Glutamatergic neuron (in vitro differentiated cells): ENCODE data around the gene CRISP1. TPM values are rescaled to one million over a fixed set of nuclear protein-coding genes. Genes with fewer than 3 reads are reported as not detected.

Experiments
- DNase-seq: peaks from one replicate; pipeline ENCODE4 v3.0.0; 2022
- H3K27ac Mint-ChIP-seq: one replicate; pipeline ENCODE4 v1.8.0; 2020; ENCODE audit warnings: mild to moderate bottlenecking, mixed read lengths, inconsistent platforms; ENCODE audit not compliant: unreplicated experiment
- H3K27me3 Mint-ChIP-seq: one replicate; pipeline ENCODE4 v1.8.0; 2020; ENCODE audit warnings: mild to moderate bottlenecking, moderate library complexity, mixed read lengths, inconsistent platforms; ENCODE audit not compliant: unreplicated experiment
- H3K36me3 Mint-ChIP-seq: one replicate; pipeline ENCODE4 v1.8.0; 2020; ENCODE audit warnings: mild to moderate bottlenecking, mixed read lengths, inconsistent platforms; ENCODE audit not compliant: unreplicated experiment
- H3K4me1 Mint-ChIP-seq: one replicate; pipeline ENCODE4 v1.8.0; 2020; ENCODE audit warnings: mild to moderate bottlenecking, low read depth, mixed read lengths, inconsistent platforms; ENCODE audit not compliant: unreplicated experiment
- H3K4me3 Mint-ChIP-seq: one replicate; pipeline ENCODE4 v1.8.0; 2020; ENCODE audit warnings: mild to moderate bottlenecking, mixed read lengths, inconsistent platforms; ENCODE audit not compliant: unreplicated experiment
- H3K9me3 Mint-ChIP-seq: one replicate; pipeline ENCODE4 v1.8.0; 2020; ENCODE audit warnings: mild to moderate bottlenecking, moderate library complexity, mixed read lengths, inconsistent platforms; ENCODE audit not compliant: unreplicated experiment
- CTCF ChIP-seq: fragments of 200-600 bp; sonication (generic); IDR thresholded peaks from one replicate; pipeline ENCODE4 v1.5.0; 2021; ENCODE audit not compliant: partially characterized antibody, unreplicated experiment
- total RNA-seq: library from RNA; stranded (reverse); fragmentation: NEBNext Ultra II Directional; extraction: Animal tissue kit (Norgen Biotek cat#: 25700); gene quantifications from one replicate; pipeline ENCODE4 v1.2.1, GENCODE V29; 2021; ENCODE audit not compliant: unreplicated experiment

Gene CRISP1
- total RNA-seq, 1 donor from 2014 or later = not detected

GRCh38 chr6:49826743-49827406 is 39.5 kb downstream of the CRISP1 start:
- no peaks in the 10 kb centered on the region for H3K9me3 Mint-ChIP-seq
- no peaks in the 10 kb centered on the region for H3K4me1 Mint-ChIP-seq
- H3K36me3 Mint-ChIP-seq = no peaks in the 10 kb centered on the region
- H3K27ac Mint-ChIP-seq = no peak overlapping the region
- H3K4me3 Mint-ChIP-seq = no peak overlapping the region
- H3K27me3 Mint-ChIP-seq = no peaks in the 10 kb centered on the region
- DNase-seq = no peak
- no peak for TF ChIP-seq CTCF

GRCh38 chr6:49815166-49815565 is 51.2 kb downstream of the CRISP1 start:
- Mint-ChIP-seq H3K9me3 (no peaks in the 10 kb centered on the region), H3K27ac (no peak overlapping the region), H3K4me3 (no peak overlapping the region), H3K36me3 (no peaks in the 10 kb centered on the region), H3K4me1 (no peaks in the 10 kb centered on the region), H3K27me3 (no peaks in the 10 kb centered on the region)
- DNase-seq = no peak
- no peak for TF ChIP-seq CTCF

- no peak for DNase-seq
- H3K27me3 Mint-ChIP-seq = peaks cover 2% of the 10 kb centered on the region
- peaks cover 1% of the 10 kb centered on the region for H3K9me3 Mint-ChIP-seq
- no peaks in the 10 kb centered on the region for H3K4me1 Mint-ChIP-seq
- no peaks in the 10 kb centered on the region for H3K36me3 Mint-ChIP-seq
- no peak overlapping the region for H3K4me3 Mint-ChIP-seq
- no peak overlapping the region for H3K27ac Mint-ChIP-seq
- no peak for TF ChIP-seq CTCF
Measured at GRCh38 chr6:49813248-49813647, 53.1 kb downstream of the CRISP1 start.

- Mint-ChIP-seq H3K36me3 (no peaks in the 10 kb centered on the region), H3K4me1 (no peaks in the 10 kb centered on the region), H3K27ac (no peak overlapping the region), H3K27me3 (peaks cover 5% of the 10 kb centered on the region), H3K9me3 (peaks cover 1% of the 10 kb centered on the region), H3K4me3 (no peak overlapping the region)
- no peak for TF ChIP-seq CTCF
- no peak for DNase-seq
Measured at GRCh38 chr6:49806145-49806544, 60.2 kb downstream of the CRISP1 start.

GRCh38 chr6:49805246-49805645 is 61.1 kb downstream of the CRISP1 start:
- no peak for TF ChIP-seq CTCF
- peaks cover 1% of the 10 kb centered on the region for H3K9me3 Mint-ChIP-seq
- H3K4me1 Mint-ChIP-seq = no peaks in the 10 kb centered on the region
- no peaks in the 10 kb centered on the region for H3K36me3 Mint-ChIP-seq
- H3K27me3 Mint-ChIP-seq = peaks cover 5% of the 10 kb centered on the region
- no peak overlapping the region for H3K4me3 Mint-ChIP-seq
- no peak for DNase-seq
- no peak overlapping the region for H3K27ac Mint-ChIP-seq
